HG03439 (cell line): Measurements from ENCODE around the gene PROB1.

Experiments used
- ATAC-seq: cut with Tn5 transposase; IDR thresholded peaks from one replicate; pipeline ENCODE4 v1.9.1; 2021; ENCODE audit warnings: mild to moderate bottlenecking, moderate library complexity; ENCODE audit not compliant: unreplicated experiment

Gene PROB1

DNA sequence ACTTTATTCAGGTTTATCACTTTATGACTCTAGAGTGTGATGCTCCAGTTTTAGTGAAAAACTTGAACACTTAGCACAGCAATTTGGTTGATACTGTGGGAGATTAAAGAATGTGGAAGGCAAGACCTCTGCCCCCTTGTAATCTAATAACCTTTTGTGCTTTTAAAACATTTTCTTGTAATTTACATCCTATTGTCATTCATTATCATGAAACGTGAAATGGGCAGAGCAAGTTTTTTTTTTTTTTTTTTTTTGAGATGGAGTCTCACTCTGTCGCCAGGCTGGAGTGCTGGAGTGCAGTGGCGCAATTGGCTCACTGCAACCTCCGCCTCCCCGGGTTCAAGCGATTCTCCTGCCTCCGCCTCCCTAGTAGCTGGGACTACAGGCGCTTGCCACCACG, 51.4 kb downstream of the PROB1 start:
- no peak for ATAC-seq

GRCh38 chr5:139342423-139342723, 52.5 kb downstream of the PROB1 start:
- peak; percentile 34 for ATAC-seq

DNA sequence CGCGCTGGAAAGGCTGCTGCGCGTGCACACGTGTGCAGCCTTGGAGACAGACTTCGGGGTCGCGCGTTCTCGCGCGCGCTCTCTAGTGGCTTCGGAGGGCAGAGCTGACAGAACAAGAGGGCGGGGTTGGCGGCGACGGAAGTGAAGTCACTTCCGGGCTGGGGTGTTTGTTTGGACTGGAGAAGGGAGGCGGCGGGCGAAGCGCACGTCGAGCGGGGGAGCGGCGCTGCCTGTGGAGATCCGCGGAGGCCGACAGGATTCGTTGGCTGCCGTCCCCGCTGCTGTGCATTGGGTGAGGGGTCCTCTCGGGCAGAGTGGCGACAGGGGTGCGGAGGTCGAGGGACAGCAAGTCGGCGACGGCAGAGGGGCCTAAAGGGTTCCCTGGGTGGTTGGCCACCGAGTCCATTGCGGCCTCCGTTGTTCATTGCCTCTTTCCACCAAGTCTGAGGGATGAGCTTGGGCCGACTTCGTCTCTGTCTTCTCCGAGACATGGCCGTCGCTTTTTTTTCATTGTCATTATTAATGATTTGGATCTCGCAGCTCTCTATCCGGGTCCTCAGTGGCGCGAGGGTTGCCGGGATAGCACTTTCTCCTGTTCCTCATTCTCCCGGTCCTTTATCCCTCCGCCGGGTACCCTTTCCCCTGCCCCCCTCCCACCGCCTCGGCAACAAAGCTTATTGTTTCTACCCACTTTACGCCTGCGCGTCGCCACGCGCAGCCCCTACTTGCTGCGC, 53.0 kb downstream of the PROB1 start, which contains the start of gene PAIP2:
Gene PAIP2, plus strand, starts transcription at position 166 of the 734 bp plus-strand sequence. CDS start 21,931 bp downstream, outside the sequence.
- ATAC-seq = peak; percentile 96

GRCh38 chr5:139341187-139341688, 53.7 kb downstream of the PROB1 start:
- no peak for ATAC-seq
